DOHH2 (cell line): ENCODE measurements around the gene COA7.

ENCODE experiments used
- H3F3A ChIP-seq: fragments of 200-600 bp; sonication (generic), shearing (Covaris generic); 2 replicates; pipeline ENCODE4 v1.6.0; 2016; ENCODE audit warnings: antibody characterized with exemption, mild to moderate bottlenecking; ENCODE audit not compliant: control insufficient read depth, insufficient read depth
- H3K27ac ChIP-seq: fragments of 200-600 bp; sonication (generic); 2 replicates; pipeline ENCODE4 v1.5.1; 2014; ENCODE audit warnings: low read depth, mild to moderate bottlenecking, low read length, moderate library complexity
- H3K27me3 ChIP-seq: fragments of 200-600 bp; sonication (generic); 2 replicates; pipeline ENCODE4 v1.6.1; 2014; ENCODE audit warnings: mild to moderate bottlenecking, low read length, mixed read lengths; ENCODE audit not compliant: control insufficient read depth
- H3K36me3 ChIP-seq: fragments of 200-600 bp; sonication (generic); 2 replicates; pipeline ENCODE4 v1.6.1; 2014; ENCODE audit warnings: mild to moderate bottlenecking, low read length, moderate library complexity, mixed read lengths; ENCODE audit not compliant: control insufficient read depth
- H3K4me1 ChIP-seq: fragments of 200-600 bp; sonication (generic); 2 replicates; pipeline ENCODE4 v1.6.1; 2014; ENCODE audit warnings: mild to moderate bottlenecking, low read length, mixed read lengths; ENCODE audit not compliant: control insufficient read depth
- H3K4me2 ChIP-seq: fragments of 200-600 bp; sonication (generic); 2 replicates; pipeline ENCODE4 v1.6.0; 2014; ENCODE audit warnings: mild to moderate bottlenecking, low read length, moderate library complexity
- H3K4me3 ChIP-seq: fragments of 200-600 bp; sonication (generic); 2 replicates; pipeline ENCODE4 v1.5.1; 2014; ENCODE audit warnings: mild to moderate bottlenecking, low read length, mixed read lengths
- H3K79me2 ChIP-seq: fragments of 200-600 bp; sonication (generic); 2 replicates; pipeline ENCODE4 v1.6.1; 2014; ENCODE audit warnings: mild to moderate bottlenecking, low read length, mixed read lengths; ENCODE audit not compliant: control insufficient read depth
- H3K9me2 ChIP-seq: fragments of 200-600 bp; sonication (generic); replicated peaks from 2 replicates; pipeline ENCODE4 v1.6.1; 2014; ENCODE audit warnings: mild to moderate bottlenecking, low read length, mixed read lengths; ENCODE audit not compliant: control insufficient read depth
- H3K9me3 ChIP-seq: fragments of 200-600 bp; sonication (generic); 2 replicates; pipeline ENCODE4 v1.6.1; 2014; ENCODE audit warnings: antibody characterized with exemption, low read length, mixed read lengths; ENCODE audit not compliant: control insufficient read depth, insufficient read depth
- H4K20me1 ChIP-seq: fragments of 200-600 bp; sonication (generic); 2 replicates; pipeline ENCODE4 v1.6.0; 2014; ENCODE audit warnings: low read depth, mild to moderate bottlenecking, antibody characterized with exemption, low read length, moderate library complexity; ENCODE audit not compliant: control insufficient read depth, insufficient read depth
- CTCF ChIP-seq: fragments of 200-600 bp; sonication (generic); IDR thresholded peaks from one replicate; pipeline ENCODE4 v1.5.1; 2014; ENCODE audit warnings: antibody characterized with exemption, mild to moderate bottlenecking, low read depth, low read length; ENCODE audit not compliant: poor library complexity, severe bottlenecking
- EZH2phosphoT487 ChIP-seq: fragments of 200-600 bp; sonication (generic); IDR thresholded peaks from 2 replicates; pipeline ENCODE4 v1.6.1; 2017; ENCODE audit warnings: borderline replicate concordance, mild to moderate bottlenecking, antibody characterized with exemption, low read length, moderate library complexity, mixed read lengths

The COA7 gene

GRCh38 chr1:52677076-52677806 lies 20.9 kb downstream of the COA7 start:
- Histone ChIP-seq H3K4me2 (no peak overlapping the region), H3K4me3 (no peak overlapping the region), H3K27me3 (no peaks in the 10 kb centered on the region), H3K4me1 (peaks cover 4% of the 10 kb centered on the region; the same call in 1 of the 2 replicates), H3K27ac (no peak overlapping the region), H3K9me2 (no peaks in the 10 kb centered on the region), H3K79me2 (no peaks in the 10 kb centered on the region), H3F3A (no peaks in the 10 kb centered on the region), H4K20me1 (no peaks in the 10 kb centered on the region), H3K9me3 (no peaks in the 10 kb centered on the region), H3K36me3 (no peaks in the 10 kb centered on the region)
- TF ChIP-seq CTCF (no peak), EZH2phosphoT487 (no peak)

GRCh38 chr1:52676249-52676903 lies 21.8 kb downstream of the COA7 start:
- no peaks in the 10 kb centered on the region for H3K9me2 ChIP-seq
- TF ChIP-seq EZH2phosphoT487, result no peak
- TF ChIP-seq CTCF, result no peak
- H3K79me2 ChIP-seq, result no peaks in the 10 kb centered on the region
- no peak overlapping the region for H3K4me2 ChIP-seq
- no peak overlapping the region for H3K27ac ChIP-seq
- H3K4me3 ChIP-seq, result no peak overlapping the region
- H3F3A ChIP-seq, result no peaks in the 10 kb centered on the region
- H3K27me3 ChIP-seq, result no peaks in the 10 kb centered on the region
- no peaks in the 10 kb centered on the region for H3K36me3 ChIP-seq
- H4K20me1 ChIP-seq, result no peaks in the 10 kb centered on the region
- H3K4me1 ChIP-seq, result peaks cover 4% of the 10 kb centered on the region; the same call in 1 of the 2 replicates
- H3K9me3 ChIP-seq, result no peaks in the 10 kb centered on the region

GRCh38 chr1:52674497-52675384 lies 23.4 kb downstream of the COA7 start:
- no peak overlapping the region for H3K27ac ChIP-seq
- no peak for TF ChIP-seq CTCF
- TF ChIP-seq EZH2phosphoT487, result no peak
- H3K4me2 ChIP-seq, result no peak overlapping the region
- no peak overlapping the region for H3K4me3 ChIP-seq
- H3K9me3 ChIP-seq, result no peaks in the 10 kb centered on the region
- peaks cover 4% of the 10 kb centered on the region; the same call in 1 of the 2 replicates for H3K4me1 ChIP-seq
- no peaks in the 10 kb centered on the region for H3K36me3 ChIP-seq
- no peaks in the 10 kb centered on the region for H3K27me3 ChIP-seq
- no peaks in the 10 kb centered on the region for H3K79me2 ChIP-seq
- H3F3A ChIP-seq, result no peaks in the 10 kb centered on the region
- H4K20me1 ChIP-seq, result no peaks in the 10 kb centered on the region
- H3K9me2 ChIP-seq, result no peaks in the 10 kb centered on the region
